Testis (tissue), 3 donors: ENCODE results near the gene TEX101. TPM values are rescaled to one million over a fixed set of nuclear protein-coding genes. Genes with fewer than 3 reads are reported as not detected.

Experiments used
- DNase-seq: peaks from one replicate; pipeline ENCODE4 v3.0.0-alpha.2; 2019
- H3K27ac ChIP-seq, 2 donors: fragments of 200-600 bp; sonication (generic); one replicate each; pipeline ENCODE4 v1.5.1; 2019
- H3K27me3 ChIP-seq: fragments of 200-600 bp; sonication (generic); one replicate; pipeline ENCODE4 v1.5.1; 2019
- H3K36me3 ChIP-seq: fragments of 200-600 bp; sonication (generic); one replicate; pipeline ENCODE4 v1.5.1; 2017; ENCODE audit warnings: low read depth; ENCODE audit errors: missing control alignments
- H3K4me1 ChIP-seq: fragments of 200-600 bp; sonication (generic); one replicate; pipeline ENCODE4 v1.5.1; 2019
- H3K4me3 ChIP-seq, 2 donors: fragments of 200-600 bp; sonication (generic); one replicate each; pipeline ENCODE4 v1.5.1; 2017 to 2019
- H3K9me3 ChIP-seq: fragments of 200-600 bp; sonication (generic); one replicate; pipeline ENCODE4 v1.5.1; 2017
- CTCF ChIP-seq, 3 experiments: fragments of 450-650 bp in 2 of 3; fragments of 200-600 bp in 1 of 3; sonication (generic) in 1 of 3; IDR thresholded peaks; one replicate each; pipeline ENCODE4 v1.5.1; 2016 to 2019; ENCODE audit warnings: antibody characterized with exemption in 3 of 3, mild to moderate bottlenecking in 2 of 3, moderate library complexity in 1 of 3
- POLR2A ChIP-seq: fragments of 450-650 bp; IDR thresholded peaks from one replicate; pipeline ENCODE4 v1.6.1; 2017; ENCODE audit warnings: antibody characterized with exemption, mild to moderate bottlenecking, moderate library complexity
- WGBS, 2 donors: methylation state at CpG; one replicate each; pipeline ENCODE4 v1.1.5; 2018; 5-methylcytosine and 5-hydroxymethylcytosine counted together
- intact Hi-C: fragments of 100-400 bp; cut with DNase I; formaldehyde crosslinking; loops from one replicate; pipeline ENCODE4 v1.15.1; 2023; ENCODE audit warnings: low total_unique reads
- polyA plus RNA-seq: library from polyadenylated mRNA; stranded (reverse); fragments of 350-450 nt; fragmentation: Illumina TruSeq; extraction: RNeasy Lipid Tissue Mini Kit (QIAGEN cat#74804); gene quantifications from one replicate; pipeline ENCODE4 v1.2.3, GENCODE V29; 2014; ENCODE audit warnings: low read depth, low replicate concordance; ENCODE audit not compliant: insufficient read depth
- total RNA-seq, 2 donors: library from RNA; depleted of rRNA; stranded (reverse); fragments of >200 nt; gene quantifications; one replicate each; pipeline ENCODE4 v1.2.3, GENCODE V29; 2016

Gene TEX101
- total and polyA plus RNA-seq, 3 donors from 2014 or later: 73.1 to 231 (median 93.3) TPM

- no peaks in the 10 kb centered on the region for H3K36me3 ChIP-seq
- TF ChIP-seq CTCF (IDR thresholded peaks at IDR 0.05) (no peak), POLR2A (no peak)
- intact Hi-C loops: no loop called here
- 11 to 12% methylated on average over 33 of the region's 33 CpGs for WGBS, 2 donors
- peaks cover 2% of the 10 kb centered on the region for H3K4me1 ChIP-seq
- H3K27me3 ChIP-seq: no peaks in the 10 kb centered on the region
- H3K9me3 ChIP-seq: no peaks in the 10 kb centered on the region
- DNase-seq: peak; percentile 83
- peak overlapping the region; percentile 67 to 68 for H3K27ac ChIP-seq
- H3K4me3 ChIP-seq: peak overlapping the region; percentile 58 to 76
Measured at GRCh38 chr19:43464134-43464775, 49.6 kb downstream of the TEX101 start.

GRCh38 chr19:43465468-43466120 is 50.9 kb downstream of the TEX101 start, which contains the start of gene LYPD3:
Gene LYPD3 (minus strand): TSS chr19:43465608. CDS start chr19:43465571, 37 bp downstream.
- TF ChIP-seq CTCF (IDR thresholded peaks at IDR 0.05): no peak
- TF ChIP-seq POLR2A: no peak
- H3K36me3 ChIP-seq: no peaks in the 10 kb centered on the region
- intact Hi-C loops: no loop called here
- H3K4me3 ChIP-seq: peak within 1 kb of the TSS in 1 of 2 donors; percentile 76
- no peaks in the 10 kb centered on the region for H3K9me3 ChIP-seq
- no peaks in the 10 kb centered on the region for H3K27me3 ChIP-seq
- no peak within 1 kb of the TSS for H3K27ac ChIP-seq
- peaks cover 2% of the 10 kb centered on the region for H3K4me1 ChIP-seq
- WGBS, 2 donors: 33 to 36% methylated on average over 9 to 19 of the region's 24 CpGs
- no peak for DNase-seq

- Histone ChIP-seq H3K4me1 (peaks cover 2% of the 10 kb centered on the region), H3K9me3 (no peaks in the 10 kb centered on the region), H3K36me3 (no peaks in the 10 kb centered on the region), H3K27me3 (no peaks in the 10 kb centered on the region), H3K27ac (no peak overlapping the region), H3K4me3 (no peak overlapping the region)
- 89 to 94% methylated on average over 1 of the region's 1 CpG for WGBS, 2 donors
- intact Hi-C loops: no loop called here
- DNase-seq: no peak
- no peak for TF ChIP-seq POLR2A
- TF ChIP-seq CTCF (IDR thresholded peaks at IDR 0.05): no peak
Measured at GRCh38 chr19:43466793-43467192, 52.1 kb downstream of the TEX101 start.

GRCh38 chr19:43467276-43467675 is 52.6 kb downstream of the TEX101 start:
- peaks cover 2% of the 10 kb centered on the region for H3K4me1 ChIP-seq
- no peak for TF ChIP-seq POLR2A
- no peak for TF ChIP-seq CTCF (IDR thresholded peaks at IDR 0.05)
- H3K9me3 ChIP-seq: no peaks in the 10 kb centered on the region
- no peak overlapping the region for H3K4me3 ChIP-seq
- no peaks in the 10 kb centered on the region for H3K36me3 ChIP-seq
- intact Hi-C loops: no loop called here
- H3K27ac ChIP-seq: no peak overlapping the region
- DNase-seq: no peak
- WGBS, 2 donors: 84% methylated on average over 6 of the region's 6 CpGs
- H3K27me3 ChIP-seq: no peaks in the 10 kb centered on the region
